Glutamatergic neuron (in vitro differentiated cells): ENCODE data around the gene TDRD7. TPM values are rescaled to one million over a fixed set of nuclear protein-coding genes. Genes with fewer than 3 reads are reported as not detected.

Experiments used
- DNase-seq: peaks from one replicate; pipeline ENCODE4 v3.0.0; 2022
- H3K27ac Mint-ChIP-seq: one replicate; pipeline ENCODE4 v1.8.0; 2020; ENCODE audit warnings: mild to moderate bottlenecking, mixed read lengths, inconsistent platforms; ENCODE audit not compliant: unreplicated experiment
- H3K27me3 Mint-ChIP-seq: one replicate; pipeline ENCODE4 v1.8.0; 2020; ENCODE audit warnings: mild to moderate bottlenecking, moderate library complexity, mixed read lengths, inconsistent platforms; ENCODE audit not compliant: unreplicated experiment
- H3K36me3 Mint-ChIP-seq: one replicate; pipeline ENCODE4 v1.8.0; 2020; ENCODE audit warnings: mild to moderate bottlenecking, mixed read lengths, inconsistent platforms; ENCODE audit not compliant: unreplicated experiment
- H3K4me1 Mint-ChIP-seq: one replicate; pipeline ENCODE4 v1.8.0; 2020; ENCODE audit warnings: mild to moderate bottlenecking, low read depth, mixed read lengths, inconsistent platforms; ENCODE audit not compliant: unreplicated experiment
- H3K4me3 Mint-ChIP-seq: one replicate; pipeline ENCODE4 v1.8.0; 2020; ENCODE audit warnings: mild to moderate bottlenecking, mixed read lengths, inconsistent platforms; ENCODE audit not compliant: unreplicated experiment
- H3K9me3 Mint-ChIP-seq: one replicate; pipeline ENCODE4 v1.8.0; 2020; ENCODE audit warnings: mild to moderate bottlenecking, moderate library complexity, mixed read lengths, inconsistent platforms; ENCODE audit not compliant: unreplicated experiment
- total RNA-seq: library from RNA; stranded (reverse); fragmentation: NEBNext Ultra II Directional; extraction: Animal tissue kit (Norgen Biotek cat#: 25700); gene quantifications from one replicate; pipeline ENCODE4 v1.2.1, GENCODE V29; 2021; ENCODE audit not compliant: unreplicated experiment
- TF ChIP-seq, protein P1 (sequence below): fragments of 200-600 bp; sonication (generic); IDR thresholded peaks from one replicate; pipeline ENCODE4 v1.5.0; 2021; ENCODE audit not compliant: partially characterized antibody, unreplicated experiment

TDRD7 gene
- total RNA-seq, 1 donor from 2014 or later, result 1.4 TPM

DNA sequence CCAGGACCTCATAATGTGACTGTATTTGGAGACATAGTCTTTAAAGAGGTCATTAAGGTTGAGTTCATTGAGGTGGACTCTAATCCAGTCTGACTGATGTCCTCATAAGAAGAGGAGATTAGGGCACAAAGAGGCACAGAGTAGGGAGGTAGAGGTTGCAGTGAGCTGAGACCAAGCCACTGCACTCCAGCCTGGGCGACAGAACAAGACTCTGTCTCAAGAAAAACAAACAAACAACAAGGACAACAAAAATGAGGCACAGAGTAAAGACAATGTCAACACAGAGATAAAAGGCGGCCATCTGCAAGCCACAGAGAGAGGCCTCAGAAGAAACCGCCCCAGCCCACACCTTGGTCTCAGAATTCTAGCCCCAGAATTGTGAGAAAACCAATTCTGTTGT is 17.0 kb upstream of the TDRD7 start:
- no peaks in the 10 kb centered on the region for H3K4me1 Mint-ChIP-seq
- TF ChIP-seq, protein P1, sequence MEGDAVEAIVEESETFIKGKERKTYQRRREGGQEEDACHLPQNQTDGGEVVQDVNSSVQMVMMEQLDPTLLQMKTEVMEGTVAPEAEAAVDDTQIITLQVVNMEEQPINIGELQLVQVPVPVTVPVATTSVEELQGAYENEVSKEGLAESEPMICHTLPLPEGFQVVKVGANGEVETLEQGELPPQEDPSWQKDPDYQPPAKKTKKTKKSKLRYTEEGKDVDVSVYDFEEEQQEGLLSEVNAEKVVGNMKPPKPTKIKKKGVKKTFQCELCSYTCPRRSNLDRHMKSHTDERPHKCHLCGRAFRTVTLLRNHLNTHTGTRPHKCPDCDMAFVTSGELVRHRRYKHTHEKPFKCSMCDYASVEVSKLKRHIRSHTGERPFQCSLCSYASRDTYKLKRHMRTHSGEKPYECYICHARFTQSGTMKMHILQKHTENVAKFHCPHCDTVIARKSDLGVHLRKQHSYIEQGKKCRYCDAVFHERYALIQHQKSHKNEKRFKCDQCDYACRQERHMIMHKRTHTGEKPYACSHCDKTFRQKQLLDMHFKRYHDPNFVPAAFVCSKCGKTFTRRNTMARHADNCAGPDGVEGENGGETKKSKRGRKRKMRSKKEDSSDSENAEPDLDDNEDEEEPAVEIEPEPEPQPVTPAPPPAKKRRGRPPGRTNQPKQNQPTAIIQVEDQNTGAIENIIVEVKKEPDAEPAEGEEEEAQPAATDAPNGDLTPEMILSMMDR, result no peak
- no peak overlapping the region for H3K4me3 Mint-ChIP-seq
- H3K9me3 Mint-ChIP-seq, result peaks cover 2% of the 10 kb centered on the region
- H3K27ac Mint-ChIP-seq, result no peak overlapping the region
- DNase-seq, result no peak
- peaks cover 9% of the 10 kb centered on the region for H3K36me3 Mint-ChIP-seq
- H3K27me3 Mint-ChIP-seq, result peaks cover 2% of the 10 kb centered on the region

DNA sequence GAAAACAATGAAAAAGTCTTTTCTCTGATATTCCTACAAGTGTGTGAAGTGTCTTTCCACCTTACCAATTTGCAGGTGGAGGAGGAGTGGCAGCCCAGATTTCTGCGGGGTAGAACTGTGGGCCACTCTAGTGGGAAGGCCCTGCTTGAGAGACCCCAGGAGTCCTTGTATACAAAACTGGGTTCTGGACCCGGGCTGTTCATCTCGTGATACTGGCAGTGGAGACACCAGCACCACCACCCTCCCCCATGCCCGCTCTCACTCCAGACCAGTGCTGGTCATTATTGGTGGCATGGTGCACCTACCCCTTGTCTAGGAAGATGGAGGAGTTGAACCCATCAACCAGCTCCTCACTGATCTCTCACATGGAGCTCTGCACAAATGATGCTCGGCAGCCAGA is 16.2 kb upstream of the TDRD7 start:
- H3K4me3 Mint-ChIP-seq, result no peak overlapping the region
- H3K4me1 Mint-ChIP-seq, result no peaks in the 10 kb centered on the region
- no peaks in the 10 kb centered on the region for H3K9me3 Mint-ChIP-seq
- H3K36me3 Mint-ChIP-seq, result peaks cover 8% of the 10 kb centered on the region
- DNase-seq, result no peak
- H3K27ac Mint-ChIP-seq, result no peak overlapping the region
- peaks cover 2% of the 10 kb centered on the region for H3K27me3 Mint-ChIP-seq
- TF ChIP-seq, protein P1, result no peak

DNA sequence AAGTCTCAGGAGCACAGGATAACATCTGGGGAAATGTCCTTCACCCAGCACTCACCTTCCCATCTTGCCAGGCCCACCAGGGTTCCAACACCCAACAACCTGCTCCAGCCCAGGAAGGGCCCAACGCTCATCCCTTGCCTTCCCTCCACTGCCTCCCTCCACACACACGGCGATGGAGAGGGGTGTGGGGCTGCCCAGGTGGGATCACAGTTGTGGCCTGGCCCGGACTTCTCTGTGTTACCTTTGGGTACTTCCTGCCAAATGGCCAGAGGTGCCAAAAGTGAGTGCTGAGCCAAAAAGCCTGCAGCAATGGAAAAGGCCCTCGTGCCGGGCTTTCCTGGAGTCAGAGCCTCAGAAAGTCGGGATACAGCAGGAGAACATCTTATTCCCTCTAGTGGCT is 15.6 kb upstream of the TDRD7 start:
- no peak for DNase-seq
- Mint-ChIP-seq H3K27me3 (peaks cover 2% of the 10 kb centered on the region), H3K4me1 (no peaks in the 10 kb centered on the region), H3K4me3 (no peak overlapping the region), H3K9me3 (no peaks in the 10 kb centered on the region), H3K27ac (no peak overlapping the region), H3K36me3 (peaks cover 3% of the 10 kb centered on the region)
- TF ChIP-seq, protein P1, result no peak

DNA sequence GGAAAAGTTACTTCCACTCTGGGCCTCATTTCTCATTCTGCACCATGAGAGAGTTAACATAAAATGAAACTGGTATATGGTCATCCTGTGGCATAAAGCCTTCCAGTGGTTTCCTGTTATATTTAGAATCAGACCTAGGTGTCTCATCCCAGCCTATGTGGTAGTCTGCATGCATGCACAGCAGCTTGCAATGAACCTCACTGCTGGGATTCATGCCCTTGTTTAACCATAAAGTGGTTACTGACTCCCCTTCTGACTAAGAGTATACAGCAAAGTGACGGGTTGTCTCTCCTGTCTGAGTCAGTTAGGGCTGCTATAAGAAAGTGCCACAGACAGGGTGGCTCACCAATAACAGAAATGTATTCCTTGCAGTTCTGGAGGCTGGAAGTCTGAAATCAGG is 14.7 kb upstream of the TDRD7 start:
- no peaks in the 10 kb centered on the region for H3K9me3 Mint-ChIP-seq
- DNase-seq, result no peak
- H3K4me3 Mint-ChIP-seq, result no peak overlapping the region

DNA sequence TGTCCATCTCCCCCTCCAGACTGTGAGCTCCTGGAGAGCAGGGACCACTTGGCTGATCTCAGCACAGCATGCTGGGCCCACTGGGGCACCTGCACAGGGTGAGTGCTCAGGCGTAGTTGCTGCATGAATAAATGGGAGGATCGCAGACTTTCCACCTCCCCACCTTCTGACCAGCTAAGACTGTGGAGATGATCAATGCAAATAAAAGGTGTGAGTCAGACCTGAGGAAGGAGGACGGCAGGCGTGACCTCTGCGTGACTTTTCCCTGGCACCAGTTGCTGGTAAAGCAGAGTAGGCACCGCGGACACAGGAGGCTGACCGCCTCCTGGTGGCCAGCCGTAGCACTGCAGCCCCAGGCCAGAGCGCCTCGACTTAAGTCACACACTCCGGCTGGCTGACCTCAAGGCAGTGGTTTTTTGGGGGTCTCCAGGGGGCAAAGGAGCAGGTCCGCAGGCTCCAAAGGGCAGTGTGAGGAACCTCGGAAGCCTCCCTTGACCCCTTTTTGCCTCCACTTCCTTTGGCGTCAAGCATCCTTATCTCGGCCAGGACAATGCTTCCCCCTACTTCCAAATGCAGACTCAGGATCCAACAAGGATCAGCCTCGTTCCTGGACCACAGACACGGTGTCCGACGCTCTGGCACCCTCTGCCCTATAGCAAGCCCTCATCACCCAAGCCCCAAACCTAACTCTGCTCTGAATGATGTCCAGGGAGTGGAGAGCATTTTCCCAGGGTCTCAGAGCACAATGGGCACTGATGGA is 12.7 kb upstream of the TDRD7 start:
- H3K36me3 Mint-ChIP-seq, result peaks cover 6% of the 10 kb centered on the region
- TF ChIP-seq, protein P1, result peak; percentile 99
- H3K27me3 Mint-ChIP-seq, result peaks cover 2% of the 10 kb centered on the region
- no peak overlapping the region for H3K4me3 Mint-ChIP-seq
- H3K4me1 Mint-ChIP-seq, result no peaks in the 10 kb centered on the region
- H3K9me3 Mint-ChIP-seq, result no peaks in the 10 kb centered on the region
- H3K27ac Mint-ChIP-seq, result no peak overlapping the region
- DNase-seq, result peak; percentile 80

More for the DNA sequence above, 14.7 kb upstream of the TDRD7 start:
- Mint-ChIP-seq H3K4me1 (no peaks in the 10 kb centered on the region), H3K27ac (no peak overlapping the region), H3K27me3 (peaks cover 2% of the 10 kb centered on the region), H3K36me3 (no peaks in the 10 kb centered on the region)
- TF ChIP-seq, protein P1, result no peak
